Esophagus mucosa (tissue), 1 donor: ENCODE results near the gene KIFAP3. TPM values are rescaled to one million over a fixed set of nuclear protein-coding genes. Genes with fewer than 3 reads are reported as not detected.
"Not testable (repeated sequence)": the region's sequence is repeated elsewhere in the genome, so short reads cannot be mapped to it uniquely, and the experiment has no call there.

Experiments used
- ATAC-seq: fragments of 200-7000 bp; cut with Tn5 transposase; one replicate; pipeline ENCODE4 v1.9.1; 2020
- total RNA-seq: library from RNA; stranded (reverse); gene quantifications from one replicate; pipeline ENCODE4 v1.2.4, GENCODE V29; 2023
- donor health status: DM: yes; HTN: yes; CAD: no.

Gene KIFAP3
- total RNA-seq, 1 donor from 2014 or later = 15.0 TPM

DNA sequence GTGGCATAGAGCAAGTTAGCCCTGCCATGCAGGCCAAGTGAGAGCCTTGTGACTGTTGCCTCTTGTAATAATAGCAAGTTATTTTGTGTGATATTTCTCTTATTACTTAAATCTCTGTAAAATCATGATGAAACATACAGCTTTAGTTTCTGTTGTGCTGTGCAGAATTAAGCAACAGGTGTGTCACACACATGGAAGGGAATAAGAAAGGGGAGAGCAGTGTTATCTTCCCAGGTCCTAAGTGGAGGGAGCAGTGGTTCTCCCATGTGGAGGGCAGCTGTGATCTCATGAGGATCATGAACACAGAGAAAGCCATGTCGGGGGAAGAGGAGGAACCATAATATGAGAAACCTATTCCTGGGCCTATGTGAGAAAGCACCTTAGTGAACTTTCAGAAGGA is 155.6 kb downstream of the KIFAP3 start:
- ATAC-seq = no peak

- ATAC-seq = not testable (repeated sequence)
Measured at GRCh38 chr1:169918220-169918619, 156.3 kb downstream of the KIFAP3 start.

DNA sequence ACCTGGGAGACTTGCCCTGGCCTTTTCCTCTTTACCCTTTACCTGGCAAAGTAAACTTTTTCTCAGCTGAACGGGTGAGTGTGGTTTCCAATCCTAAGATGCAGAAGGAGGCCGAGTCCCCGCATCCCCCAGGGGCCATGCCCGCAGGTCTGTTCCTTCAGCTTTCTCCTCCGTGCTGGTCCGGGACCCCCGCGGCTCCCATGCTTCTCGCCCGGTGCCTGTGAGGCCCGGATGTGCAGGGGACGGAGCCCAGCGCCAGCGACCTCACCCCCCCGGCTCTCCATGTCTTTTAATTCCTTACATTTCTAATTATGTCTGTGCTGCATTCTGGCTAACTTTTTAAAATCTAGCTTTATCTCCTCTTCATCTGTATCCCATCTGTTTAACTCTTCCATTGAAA is 159.3 kb downstream of the KIFAP3 start:
- no peak for ATAC-seq

DNA sequence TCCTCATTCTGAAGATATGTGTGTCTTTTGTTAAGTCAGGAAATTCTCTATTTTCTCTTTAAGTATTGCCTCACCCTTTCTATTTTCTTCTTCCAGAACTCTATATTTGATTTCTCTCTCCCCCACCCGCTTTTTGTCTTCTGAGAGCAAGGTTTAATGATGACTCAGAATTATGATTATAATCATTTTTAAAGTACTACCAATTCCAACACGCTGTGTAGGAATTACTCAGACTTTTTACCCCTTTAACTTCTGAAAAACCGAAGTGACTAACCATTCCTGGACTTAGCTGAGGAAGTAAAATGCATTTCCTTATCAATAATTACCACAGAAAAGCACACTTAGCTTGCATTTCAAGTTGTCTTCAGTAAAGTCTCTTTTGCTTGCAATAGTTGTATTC is 160.0 kb downstream of the KIFAP3 start:
- ATAC-seq = no peak

- no peak for ATAC-seq
Measured at GRCh38 chr1:169909499-169909898, 165.0 kb downstream of the KIFAP3 start.

DNA sequence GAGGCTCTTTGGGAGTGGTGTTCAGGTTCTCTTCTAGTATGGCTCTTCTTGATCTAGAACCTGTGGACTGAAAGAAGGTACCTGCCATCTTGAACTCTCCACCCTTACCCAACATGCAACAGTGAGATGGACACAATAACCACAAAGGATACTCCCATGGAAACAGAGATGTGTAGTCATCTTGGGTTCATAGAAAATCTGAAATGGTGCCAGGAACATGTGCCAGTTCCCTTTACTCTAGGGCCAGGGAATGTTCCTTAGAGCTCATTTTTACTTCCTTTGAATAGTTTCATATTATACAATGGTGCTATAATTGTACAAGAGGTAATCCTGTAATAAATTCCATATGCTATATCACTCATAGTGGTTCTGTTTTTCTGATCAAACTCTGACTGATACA is 167.6 kb downstream of the KIFAP3 start:
- no peak for ATAC-seq

DNA sequence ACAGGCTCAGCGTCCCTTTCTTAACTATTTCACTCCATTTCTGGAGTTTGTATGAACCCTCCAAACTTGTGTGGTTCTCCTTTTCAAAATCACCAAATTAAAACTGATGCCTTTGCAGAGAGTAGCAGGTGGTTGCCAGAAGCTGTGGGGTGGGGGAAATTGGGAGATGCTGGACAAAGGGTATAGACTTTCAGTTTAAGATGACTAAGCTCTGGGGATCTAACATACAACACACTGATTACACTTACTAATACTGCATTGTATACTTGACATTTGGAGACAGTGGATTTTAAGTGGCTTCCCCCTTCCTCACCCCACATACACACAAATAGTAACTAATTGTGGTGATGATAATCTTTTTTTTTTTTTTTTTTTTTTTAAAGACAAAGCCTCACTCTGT is 169.7 kb downstream of the KIFAP3 start:
- no peak for ATAC-seq

GRCh38 chr1:169902751-169903150 is 171.7 kb downstream of the KIFAP3 start:
- ATAC-seq = no peak

- ATAC-seq = no peak
Measured at GRCh38 chr1:169901115-169901514, 173.4 kb downstream of the KIFAP3 start.

GRCh38 chr1:169900571-169900970 is 173.9 kb downstream of the KIFAP3 start:
- no peak for ATAC-seq

- ATAC-seq = no peak
Measured at GRCh38 chr1:169899519-169900217, 174.8 kb downstream of the KIFAP3 start.

DNA sequence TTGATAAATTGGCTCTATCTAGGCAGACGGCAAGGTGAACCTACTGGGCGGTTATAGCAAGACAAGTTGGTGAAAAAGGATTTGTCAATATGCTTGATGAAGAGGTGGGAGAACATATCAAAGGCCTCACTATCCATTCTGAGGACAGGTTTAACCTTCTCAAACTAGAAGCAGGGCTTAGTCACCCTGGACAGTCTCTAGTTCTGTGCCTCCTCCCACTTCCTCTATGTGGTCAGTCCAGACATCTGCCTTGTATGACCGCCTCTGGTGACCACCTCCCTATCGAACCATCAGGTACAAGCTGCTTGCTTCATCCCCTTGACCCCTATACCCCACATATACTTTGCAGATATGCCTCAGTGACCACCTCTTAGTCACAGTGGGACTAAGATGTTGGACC is 178.5 kb downstream of the KIFAP3 start:
- no peak for ATAC-seq

DNA sequence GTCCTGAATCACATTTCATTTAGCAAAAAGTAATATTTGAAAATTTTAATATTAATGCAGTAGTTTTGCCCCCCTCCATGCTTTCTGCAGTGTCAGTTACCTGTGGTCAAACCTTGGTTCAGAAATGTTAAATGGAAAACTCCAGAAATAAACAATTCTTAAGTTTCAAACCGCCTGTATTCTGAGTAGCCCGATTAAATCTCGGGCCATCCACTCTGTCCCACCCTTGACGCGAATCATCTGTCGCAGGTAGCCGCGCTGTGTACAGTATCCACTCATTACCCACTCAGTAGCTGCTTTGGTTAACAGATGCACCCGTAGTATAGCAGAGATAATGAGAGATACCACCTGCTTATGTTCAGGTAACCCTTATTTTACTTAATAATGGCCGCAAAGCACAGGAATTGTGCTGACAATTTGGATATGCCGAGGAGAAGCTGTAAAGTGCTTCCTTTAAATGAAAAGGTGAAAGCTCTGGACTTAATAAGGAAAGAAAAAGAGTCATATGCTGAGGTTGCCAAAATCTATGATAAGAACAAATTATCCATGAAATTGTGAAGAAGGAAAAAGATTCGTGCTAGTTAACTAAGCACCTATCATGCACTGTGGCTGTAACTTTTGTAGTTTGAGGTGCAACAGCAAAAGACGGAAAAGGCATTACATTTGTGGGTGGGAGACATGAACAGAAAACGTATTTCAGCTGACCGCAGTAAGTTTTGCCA is 179.9 kb downstream of the KIFAP3 start:
- ATAC-seq = no peak

GRCh38 chr1:169893645-169894423 is 180.7 kb downstream of the KIFAP3 start, which contains the start of gene SCYL3:
Gene SCYL3 (minus strand): TSS chr1:169893896. CDS start chr1:169888840, 5,056 bp downstream.
- ATAC-seq = peak; percentile 96

DNA sequence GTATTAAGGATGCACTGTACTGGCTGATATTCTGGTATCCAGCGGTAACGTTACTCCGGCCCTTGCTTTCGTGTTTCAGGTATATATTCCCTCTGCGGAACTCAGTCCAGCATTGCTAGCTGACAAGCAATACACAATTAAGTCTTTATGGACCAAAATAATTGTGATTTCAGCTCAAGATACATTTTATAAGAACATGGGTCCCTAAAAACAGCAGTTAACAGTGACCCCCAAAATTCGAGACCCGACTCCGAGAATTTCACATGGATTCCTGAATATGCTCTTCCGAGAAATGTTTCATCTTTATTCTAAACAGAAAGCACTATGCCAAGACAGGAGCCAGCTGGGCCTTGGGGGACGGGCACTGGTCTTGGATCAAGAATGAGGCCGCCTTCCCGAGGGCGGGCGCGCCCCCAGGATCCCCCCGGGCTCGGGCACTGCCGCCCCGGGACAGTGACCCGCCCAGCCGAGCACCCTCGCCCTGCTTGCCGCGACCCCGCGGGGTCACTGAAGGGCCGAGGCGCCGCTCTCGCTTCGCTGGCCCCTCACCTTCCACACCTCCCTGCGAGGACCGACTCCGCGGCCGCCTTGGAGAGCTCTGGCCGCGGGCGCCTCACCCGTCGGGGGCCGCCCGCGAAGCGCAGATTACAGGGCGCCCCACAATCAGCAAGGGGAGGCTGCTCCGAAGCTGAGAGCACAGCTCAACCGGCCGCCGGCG is 181.4 kb downstream of the KIFAP3 start:
- ATAC-seq = no peak

- ATAC-seq = no peak
Measured at GRCh38 chr1:169892176-169892926, 182.1 kb downstream of the KIFAP3 start.

- no peak for ATAC-seq
Measured at GRCh38 chr1:169891539-169891885, 183.0 kb downstream of the KIFAP3 start.

- ATAC-seq = no peak
Measured at GRCh38 chr1:169890761-169891538, 183.5 kb downstream of the KIFAP3 start.

- no peak for ATAC-seq
Measured at GRCh38 chr1:169889871-169890270, 184.6 kb downstream of the KIFAP3 start.

GRCh38 chr1:169886931-169887330 is 187.6 kb downstream of the KIFAP3 start:
- no peak for ATAC-seq

- ATAC-seq = no peak
Measured at GRCh38 chr1:169886422-169886821, 188.1 kb downstream of the KIFAP3 start.
